HCT116 (cell line): ENCODE measurements around the gene PHLPP2. TPM values are rescaled to one million over a fixed set of nuclear protein-coding genes. Genes with fewer than 3 reads are reported as not detected.

Experiments
- ATAC-seq: fragments of 200-7000 bp; cut with Tn5 transposase; 2 replicates; pipeline ENCODE4 v1.9.1; 2020; ENCODE audit warnings: mild to moderate bottlenecking, moderate library complexity
- BruUV-seq: library from RNA; stranded (reverse); fragments of 400-500 nt; replicated peaks from 2 replicates; lab custom pipeline; 2021; lab: Mats Ljungman, UMichigan
- CTCF ChIA-PET: fragments of 300-600 bp; sonication (Branson Sonifier 250); formaldehyde crosslinking; loops from one replicate; lab custom pipeline; 2021; ENCODE audit warnings: antibody characterized with exemption; lab: Charles Lee
- POLR2A ChIA-PET: fragments of 300-600, 350-600 bp; sonication (Branson Sonifier 250); formaldehyde crosslinking; loops from one replicate; lab custom pipeline; 2021; ENCODE audit warnings: antibody characterized with exemption; lab: Charles Lee
- RAD21 ChIA-PET, 2 experiments: fragments of 300-600 bp; sonication (Branson Sonifier 250); formaldehyde crosslinking; loops; one replicate each; lab custom pipeline; 2023; ENCODE audit warnings: low total read pairs in 2 of 2; ENCODE audit not compliant: uncharacterized antibody in 2 of 2, unreplicated experiment in 2 of 2, low non-redundant PET in 1 of 2; lab: Charles Lee
- DNase-seq: peaks from one replicate; pipeline ENCODE4 v3.0.0-alpha.2; 2010; ENCODE audit warnings: low read depth, low spot score
- H2AFZ ChIP-seq: fragments of 200-600 bp; shearing (Covaris generic), sonication (generic); 2 replicates; pipeline ENCODE4 v1.6.1; 2017; ENCODE audit warnings: low read depth, mixed run types, mixed read lengths, antibody characterized with exemption, low read length; ENCODE audit not compliant: poor library complexity, severe bottlenecking
- H3K27ac ChIP-seq: 2 replicates; pipeline ENCODE4 v1.5.1; 2012; ENCODE audit warnings: low read depth, low read length
- H3K27me3 ChIP-seq: fragments of 200-600 bp; sonication (generic); 2 replicates; pipeline ENCODE4 v1.6.1; 2016; ENCODE audit warnings: mixed run types, low read length, mixed read lengths; ENCODE audit not compliant: insufficient read depth
- H3K36me3 ChIP-seq, 2 experiments: fragments of 200-500 bp in 1 of 2; fragments of 200-600 bp in 1 of 2; sonication (Bioruptor generic) in 1 of 2; sonication (generic) in 1 of 2; 2 replicates each; pipeline versions ENCODE4 v1.5.1 to v1.6.1; 2014 to 2016; ENCODE audit warnings: low read length in 2 of 2, inconsistent platforms in 1 of 2, mixed read lengths in 1 of 2, mixed run types in 1 of 2; ENCODE audit not compliant: insufficient read depth in 2 of 2, control insufficient read depth in 1 of 2
- H3K4me1 ChIP-seq, 2 experiments: fragments of 200-600 bp in 1 of 2; sonication (generic) in 1 of 2; 2 replicates each; pipeline versions ENCODE4 v1.5.1 to v1.6.1; 2012 to 2017; ENCODE audit warnings: low read length in 2 of 2, inconsistent platforms in 1 of 2, mild to moderate bottlenecking in 1 of 2, mixed read lengths in 1 of 2, mixed run types in 1 of 2, moderate library complexity in 1 of 2; ENCODE audit not compliant: insufficient read depth in 2 of 2, control insufficient read depth in 1 of 2
- H3K4me2 ChIP-seq: fragments of 200-600 bp; sonication (generic); 2 replicates; pipeline ENCODE4 v1.6.1; 2017; ENCODE audit warnings: mixed run types, low read length, mixed read lengths
- H3K4me3 ChIP-seq, 2 experiments: fragments of 200-600 bp in 1 of 2; sonication (generic) in 1 of 2; replicated peaks in 1 of 2; 2 replicates each; pipeline ENCODE4 v1.5.1; 2011 to 2016; ENCODE audit warnings: low read length in 2 of 2, control low read depth in 1 of 2, low read depth in 1 of 2, mild to moderate bottlenecking in 1 of 2, mixed read lengths in 1 of 2, mixed run types in 1 of 2
- H3K79me2 ChIP-seq: fragments of 200-600 bp; sonication (generic); 2 replicates; pipeline ENCODE4 v1.6.1; 2017; ENCODE audit warnings: mild to moderate bottlenecking, mixed run types, low read length, moderate library complexity, mixed read lengths; ENCODE audit not compliant: insufficient read depth
- H3K9ac ChIP-seq: fragments of 200-600 bp; sonication (generic); 2 replicates; pipeline ENCODE4 v1.6.1; 2016; ENCODE audit warnings: low read length, mixed read lengths
- H3K9me2 ChIP-seq: fragments of 200-600 bp; sonication (generic), shearing (Covaris generic); 2 replicates; pipeline ENCODE4 v1.6.1; 2017; ENCODE audit warnings: mixed run types, mild to moderate bottlenecking, moderate library complexity; ENCODE audit not compliant: insufficient read depth
- H3K9me3 ChIP-seq, 2 experiments: fragments of 200-500 bp in 1 of 2; fragments of 200-600 bp in 1 of 2; sonication (Bioruptor generic) in 1 of 2; sonication (generic) in 1 of 2; 2 replicates each; pipeline ENCODE4 v1.6.1; 2014 to 2017; ENCODE audit warnings: low read length in 2 of 2, mixed read lengths in 2 of 2, inconsistent platforms in 1 of 2, low read depth in 1 of 2, mild to moderate bottlenecking in 1 of 2, mixed run types in 1 of 2, moderate library complexity in 1 of 2; ENCODE audit not compliant: control insufficient read depth in 1 of 2, insufficient read depth in 1 of 2
- H4K20me1 ChIP-seq: fragments of 200-600 bp; sonication (generic), shearing (Covaris generic); 2 replicates; pipeline ENCODE4 v1.6.1; 2017; ENCODE audit warnings: mixed run types, mild to moderate bottlenecking, moderate library complexity; ENCODE audit not compliant: insufficient read depth
- EGR1 ChIP-seq: IDR thresholded peaks from 2 replicates; pipeline ENCODE4 v1.6.1; 2012; ENCODE audit warnings: low read depth
- ELF1 ChIP-seq: IDR thresholded peaks from 2 replicates; pipeline ENCODE4 v1.6.1; 2012; ENCODE audit warnings: low read depth, borderline replicate concordance
- EZH2 ChIP-seq: fragments of 200-600 bp; sonication (generic); IDR thresholded peaks from 2 replicates; pipeline ENCODE4 v1.6.1; 2017; ENCODE audit warnings: antibody characterized with exemption, mixed run types
- EZH2phosphoT487 ChIP-seq: fragments of 200-600 bp; IDR thresholded peaks from 2 replicates; pipeline ENCODE4 v1.6.1; 2018; ENCODE audit warnings: antibody characterized with exemption, borderline replicate concordance
- FOSL1 ChIP-seq: IDR thresholded peaks from 2 replicates; pipeline ENCODE4 v1.6.1; 2012; ENCODE audit warnings: low read depth
- RAD21 ChIP-seq: IDR thresholded peaks from 2 replicates; pipeline ENCODE4 v1.6.1; 2012; ENCODE audit warnings: low read depth, mild to moderate bottlenecking
- SP1 ChIP-seq: IDR thresholded peaks from 2 replicates; pipeline ENCODE4 v1.6.1; 2012; ENCODE audit warnings: low read depth
- SRF ChIP-seq: IDR thresholded peaks from 2 replicates; pipeline ENCODE4 v1.6.1; 2012; ENCODE audit warnings: low read depth
- intact Hi-C: fragments of 100-400 bp; cut with micrococcal nuclease; formaldehyde crosslinking; loops from 2 replicates; pipeline ENCODE4 v1.10.0; 2022
- total RNA-seq: library from RNA; stranded (reverse); gene quantifications from one replicate; pipeline ENCODE4 v1.2.1, GENCODE V29; 2021; ENCODE audit not compliant: unreplicated experiment
- TF ChIP-seq, protein P1 (sequence below): IDR thresholded peaks from 2 replicates; pipeline ENCODE4 v1.6.1; 2012
- TF ChIP-seq, protein P2 (sequence below): IDR thresholded peaks from 2 replicates; pipeline ENCODE4 v1.6.1; 2011; ENCODE audit warnings: mild to moderate bottlenecking, low read length, moderate library complexity; ENCODE audit not compliant: insufficient replicate concordance; ENCODE audit errors: extremely low read depth

Gene PHLPP2
- total RNA-seq, 1 experiment from 2014 or later, result 9.0 TPM

DNA sequence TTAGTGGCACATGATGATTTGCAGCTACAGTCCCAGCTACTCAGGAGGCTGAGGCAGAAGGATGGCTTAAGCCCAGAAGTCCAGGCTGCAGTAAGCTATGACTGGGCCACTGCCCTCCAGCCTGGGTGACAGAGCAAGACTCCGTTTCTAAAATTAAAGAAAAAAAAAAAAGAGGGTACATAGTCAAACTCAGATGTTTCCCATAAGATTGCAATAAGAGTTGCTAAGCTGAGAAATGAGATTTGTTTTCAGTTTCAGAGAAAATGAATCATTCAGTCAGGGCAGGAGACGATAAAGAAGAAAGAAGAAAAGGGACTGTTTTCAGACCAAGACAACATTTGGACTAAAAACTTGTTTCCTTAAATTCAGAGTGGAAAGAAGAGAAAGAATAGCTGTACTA is 30.2 kb upstream of the PHLPP2 start:
- Histone ChIP-seq H3K4me2 (no peak overlapping the region), H3K9me2 (no peaks in the 10 kb centered on the region), H3K9ac (no peak overlapping the region), H4K20me1 (peaks cover 3% of the 10 kb centered on the region; the same call in 1 of the 2 replicates), H3K27me3 (no peaks in the 10 kb centered on the region), H3K4me1 (no peaks in the 10 kb centered on the region), H2AFZ (no peak overlapping the region), H3K9me3 (no peaks in the 10 kb centered on the region), H3K36me3 (peaks cover 28 to 56% of the 10 kb centered on the region in 2 experiments), H3K27ac (no peak overlapping the region), H3K4me3 (no peak overlapping the region), H3K79me2 (0 out of 2 replicates have a peak, but pooled peaks cover 3% of the 10 kb centered on the region)
- ATAC-seq (no peak), DNase-seq (no peak)
- ChIA-PET CTCF (no interaction called here), POLR2A (no interaction called here), RAD21 (no interaction called here)
- TF ChIP-seq SP1, result no peak
- TF ChIP-seq RAD21, result no peak
- TF ChIP-seq, protein P1, sequence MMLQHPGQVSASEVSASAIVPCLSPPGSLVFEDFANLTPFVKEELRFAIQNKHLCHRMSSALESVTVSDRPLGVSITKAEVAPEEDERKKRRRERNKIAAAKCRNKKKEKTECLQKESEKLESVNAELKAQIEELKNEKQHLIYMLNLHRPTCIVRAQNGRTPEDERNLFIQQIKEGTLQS, result no peak
- TF ChIP-seq EZH2, result no peak
- no peak for TF ChIP-seq EZH2phosphoT487
- TF ChIP-seq, protein P2, sequence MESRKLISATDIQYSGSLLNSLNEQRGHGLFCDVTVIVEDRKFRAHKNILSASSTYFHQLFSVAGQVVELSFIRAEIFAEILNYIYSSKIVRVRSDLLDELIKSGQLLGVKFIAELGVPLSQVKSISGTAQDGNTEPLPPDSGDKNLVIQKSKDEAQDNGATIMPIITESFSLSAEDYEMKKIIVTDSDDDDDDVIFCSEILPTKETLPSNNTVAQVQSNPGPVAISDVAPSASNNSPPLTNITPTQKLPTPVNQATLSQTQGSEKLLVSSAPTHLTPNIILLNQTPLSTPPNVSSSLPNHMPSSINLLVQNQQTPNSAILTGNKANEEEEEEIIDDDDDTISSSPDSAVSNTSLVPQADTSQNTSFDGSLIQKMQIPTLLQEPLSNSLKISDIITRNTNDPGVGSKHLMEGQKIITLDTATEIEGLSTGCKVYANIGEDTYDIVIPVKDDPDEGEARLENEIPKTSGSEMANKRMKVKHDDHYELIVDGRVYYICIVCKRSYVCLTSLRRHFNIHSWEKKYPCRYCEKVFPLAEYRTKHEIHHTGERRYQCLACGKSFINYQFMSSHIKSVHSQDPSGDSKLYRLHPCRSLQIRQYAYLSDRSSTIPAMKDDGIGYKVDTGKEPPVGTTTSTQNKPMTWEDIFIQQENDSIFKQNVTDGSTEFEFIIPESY, result no peak
- no peak for TF ChIP-seq FOSL1
- no peak for TF ChIP-seq ELF1
- TF ChIP-seq EGR1, result no peak
- TF ChIP-seq SRF, result no peak
- intact Hi-C loops, result loop anchor here (5.0 kb wide), 1 partner anchor 82 kb away; no protein-coding TSS in a partner anchor
- BruUV-seq, result no TSS peak
